ENCODE results near the gene SH3PXD2B. TPM values are rescaled to one million over a fixed set of nuclear protein-coding genes. Genes with fewer than 3 reads are reported as not detected.
A peak's percentile ranks its signal among the peaks of the same experiment; 100 is the strongest.

SH3PXD2B gene
- total RNA-seq (2014; rRNA removed) = 23.1 and 25.9 TPM in 2 replicates
- polyA plus RNA-seq (2012) = 36.7 TPM

DNA sequence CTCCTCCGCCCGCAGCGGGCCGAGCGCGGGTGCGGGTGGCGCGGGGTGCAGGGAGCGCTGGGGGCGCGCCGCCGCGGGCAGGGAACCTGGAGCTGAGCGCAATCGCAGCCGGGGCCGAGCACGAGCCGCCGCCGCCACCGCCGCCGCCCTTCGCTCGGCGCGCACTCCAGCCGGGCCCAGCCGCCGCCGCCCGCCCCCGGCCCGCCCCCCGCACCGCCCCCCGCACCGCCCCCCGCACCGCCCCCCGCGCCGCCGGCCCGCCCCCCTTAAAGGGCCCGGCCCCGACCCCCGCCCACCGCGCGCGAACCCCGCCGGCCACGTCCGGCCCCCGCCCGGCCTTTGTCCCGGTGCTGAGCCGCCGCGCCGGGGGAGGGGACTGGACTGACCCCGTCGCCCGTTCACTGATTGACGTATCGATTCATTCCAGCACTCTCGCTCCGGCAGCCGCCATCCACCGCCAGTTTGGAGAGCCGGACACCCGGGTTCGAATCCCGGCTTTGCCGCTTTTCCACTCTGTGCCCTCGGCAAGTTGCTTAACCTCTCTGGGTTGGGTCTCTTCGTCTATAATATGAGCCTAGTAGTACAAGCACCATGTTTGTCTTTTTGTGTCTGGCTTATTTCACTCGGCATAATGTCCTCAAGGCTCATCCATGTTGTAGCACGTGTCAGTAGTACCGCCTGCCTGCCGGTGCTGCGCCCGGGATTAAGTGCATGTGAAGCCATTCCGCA, at the start of gene SH3PXD2B:
Gene SH3PXD2B, minus strand, starts transcription at position 168 of the 729 bp plus-strand sequence. CDS start 173 bp downstream, outside the sequence.
- DNase-seq (ENCODE audit: low read depth) = peak; percentile 61

- no peak for DNase-seq (ENCODE audit: low read depth)
These were observed 48.6 kb upstream of the SH3PXD2B start for GRCh38 chr5:172502969-172503368.

DNA sequence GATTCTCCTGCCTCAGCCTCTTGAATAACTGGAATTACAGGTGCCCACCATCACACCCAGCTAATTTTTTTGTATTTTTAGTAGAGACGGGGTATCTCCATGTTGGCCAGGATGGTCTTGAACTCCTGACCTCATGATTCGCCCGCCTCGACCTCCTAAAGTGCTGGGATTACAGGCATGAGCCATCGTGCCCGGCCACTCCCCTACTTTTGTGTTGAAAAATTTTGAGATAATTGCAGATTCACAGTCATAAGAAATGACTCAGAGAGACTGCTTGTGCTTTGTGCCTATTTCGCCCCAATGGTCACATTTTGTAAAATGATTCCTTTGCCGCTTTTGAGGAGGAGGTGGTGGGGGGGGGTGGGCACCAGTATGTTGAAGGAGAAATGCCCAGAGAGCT, 48.1 kb upstream of the SH3PXD2B start:
- DNase-seq (ENCODE audit: low read depth) = no peak

- no peak for DNase-seq (ENCODE audit: low read depth)
These were observed 47.5 kb upstream of the SH3PXD2B start for GRCh38 chr5:172501708-172502320.

- DNase-seq (ENCODE audit: low read depth) = no peak
These were observed 45.0 kb upstream of the SH3PXD2B start for GRCh38 chr5:172499287-172499686.

- DNase-seq (ENCODE audit: low read depth) = no peak
These were observed 44.3 kb upstream of the SH3PXD2B start for GRCh38 chr5:172498431-172499129.

DNA sequence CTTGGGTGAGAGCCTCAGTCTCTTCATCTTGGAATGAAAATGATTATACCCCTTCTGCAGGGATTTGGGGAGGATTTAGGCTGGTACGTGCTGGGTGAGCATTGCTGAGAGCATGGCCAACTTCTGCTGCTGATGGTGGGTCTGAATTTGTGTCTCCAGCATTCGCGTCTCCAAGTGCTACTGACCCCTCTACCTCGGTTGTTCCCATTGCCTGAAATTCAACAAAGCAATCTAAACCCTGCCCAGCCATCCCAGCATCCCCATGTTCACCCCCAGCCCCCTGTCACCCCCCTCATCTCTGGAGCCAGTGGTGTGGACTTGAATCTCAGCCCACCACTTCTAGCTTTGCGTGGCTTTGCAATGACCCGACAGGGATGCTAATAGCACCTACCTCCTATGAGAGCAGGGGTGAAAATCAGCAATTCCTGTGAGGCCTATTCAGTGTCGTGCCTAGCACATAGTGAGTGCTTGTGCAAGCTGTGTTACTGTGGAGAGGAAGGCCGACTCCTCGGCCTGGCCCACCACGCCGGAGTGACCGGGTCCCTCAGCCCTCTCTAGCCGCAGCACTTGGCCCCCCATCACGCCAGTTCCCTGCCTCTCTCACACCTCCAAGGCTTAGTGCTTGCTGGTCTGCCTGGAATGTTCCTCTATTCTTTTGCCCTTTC, 43.4 kb upstream of the SH3PXD2B start:
- no peak for DNase-seq (ENCODE audit: low read depth)

DNA sequence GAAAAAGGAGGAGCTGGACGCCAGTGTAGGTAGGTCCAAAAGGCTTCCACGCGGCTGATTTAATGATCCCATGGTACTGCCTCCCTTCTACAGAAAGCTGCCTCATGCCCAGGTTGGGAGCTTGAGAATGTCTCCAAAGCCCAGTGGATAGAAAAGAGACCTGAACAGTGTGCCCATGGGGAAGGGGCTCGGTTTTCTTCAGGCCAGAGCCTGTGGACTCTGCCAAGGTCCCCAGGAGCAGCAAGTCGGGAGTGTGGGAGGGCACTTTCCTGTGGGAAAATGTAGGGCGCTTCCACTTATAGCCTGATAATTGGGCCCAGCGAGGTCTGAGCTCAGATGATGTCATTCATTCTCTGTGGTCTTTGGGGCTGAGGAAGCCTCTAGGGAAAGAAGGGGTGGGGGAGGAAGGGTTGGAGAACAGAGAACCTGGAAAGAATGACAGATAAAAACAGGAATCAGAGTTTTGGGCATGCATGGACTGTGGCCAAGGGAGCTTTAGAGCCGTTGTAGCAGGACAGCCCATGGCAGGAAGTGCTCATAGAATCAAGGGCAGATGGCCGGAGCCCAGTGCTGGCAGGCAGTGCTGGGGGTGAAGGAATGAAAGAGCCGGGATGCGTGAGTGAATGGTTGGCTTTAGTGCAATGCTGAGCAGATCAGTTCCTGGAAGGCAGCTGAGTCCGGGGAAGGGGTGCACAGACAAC, 42.5 kb upstream of the SH3PXD2B start:
- peak; percentile 21 for DNase-seq (ENCODE audit: low read depth)

DNA sequence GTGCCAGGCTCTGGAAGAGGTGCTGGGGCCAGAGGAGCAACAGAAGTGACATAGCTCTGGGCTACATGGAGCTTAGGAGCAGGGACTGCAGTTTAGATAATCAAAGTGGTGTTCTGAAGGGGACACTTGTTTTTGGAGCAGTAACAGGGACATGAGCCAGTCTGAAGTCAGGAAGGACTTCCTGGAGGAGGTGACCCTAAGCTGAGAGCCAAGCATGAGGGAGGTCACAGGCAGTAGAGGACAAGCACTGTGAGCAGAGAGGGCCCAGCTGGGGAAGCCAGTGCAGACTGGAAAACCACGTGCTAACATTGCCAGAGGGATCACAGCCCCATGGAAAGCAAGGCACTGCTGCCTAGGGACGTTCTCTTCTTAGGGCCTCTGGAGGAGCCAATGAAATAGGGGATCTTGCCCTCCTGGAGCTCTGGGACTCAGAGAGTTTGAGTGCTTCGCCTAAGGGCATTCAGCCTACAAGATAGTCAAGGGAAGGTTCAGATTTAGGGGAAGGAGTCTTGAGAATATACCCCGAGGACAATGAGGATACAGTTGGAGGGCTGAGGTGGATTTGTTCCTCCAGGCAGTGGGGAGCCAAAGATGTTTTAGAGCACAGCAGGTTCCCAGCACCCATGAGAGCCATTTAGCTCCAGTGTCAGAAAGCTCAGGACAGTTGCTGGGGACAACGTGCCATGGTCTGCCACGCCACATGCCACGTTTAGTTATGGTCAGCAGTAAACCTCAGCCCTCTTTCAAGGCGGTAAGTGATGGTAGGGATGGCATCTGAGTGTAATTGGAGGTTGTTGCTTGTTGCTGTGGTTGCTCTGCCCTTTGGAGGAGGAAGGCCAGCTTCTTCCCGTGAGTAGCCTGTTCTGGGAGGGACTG, 40.5 kb upstream of the SH3PXD2B start:
- no peak for DNase-seq (ENCODE audit: low read depth)

GRCh38 chr5:172493906-172494305, 39.6 kb upstream of the SH3PXD2B start:
- no peak for DNase-seq (ENCODE audit: low read depth)

DNA sequence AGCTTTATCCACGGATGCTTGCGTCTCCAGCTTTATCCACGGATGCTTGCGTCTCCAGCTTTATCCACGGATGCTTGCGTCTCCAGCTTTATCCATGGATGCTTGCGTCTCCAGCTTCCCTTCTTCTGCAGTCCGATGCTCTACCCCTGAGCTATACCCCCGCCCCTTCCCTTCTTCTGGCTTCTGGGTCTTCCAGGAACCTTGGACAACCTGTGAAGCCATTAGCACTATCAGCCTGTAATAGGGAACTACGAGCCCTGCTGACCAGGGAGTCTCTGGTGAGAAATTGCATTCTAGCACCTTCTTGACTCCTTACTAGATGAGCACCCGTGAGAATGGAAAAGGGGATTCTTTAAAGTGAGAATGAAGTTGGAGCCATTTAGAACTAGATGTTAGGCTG, 39.1 kb upstream of the SH3PXD2B start:
- DNase-seq (ENCODE audit: low read depth) = no peak

GRCh38 chr5:172493002-172493401, 38.7 kb upstream of the SH3PXD2B start:
- DNase-seq (ENCODE audit: low read depth) = no peak

DNA sequence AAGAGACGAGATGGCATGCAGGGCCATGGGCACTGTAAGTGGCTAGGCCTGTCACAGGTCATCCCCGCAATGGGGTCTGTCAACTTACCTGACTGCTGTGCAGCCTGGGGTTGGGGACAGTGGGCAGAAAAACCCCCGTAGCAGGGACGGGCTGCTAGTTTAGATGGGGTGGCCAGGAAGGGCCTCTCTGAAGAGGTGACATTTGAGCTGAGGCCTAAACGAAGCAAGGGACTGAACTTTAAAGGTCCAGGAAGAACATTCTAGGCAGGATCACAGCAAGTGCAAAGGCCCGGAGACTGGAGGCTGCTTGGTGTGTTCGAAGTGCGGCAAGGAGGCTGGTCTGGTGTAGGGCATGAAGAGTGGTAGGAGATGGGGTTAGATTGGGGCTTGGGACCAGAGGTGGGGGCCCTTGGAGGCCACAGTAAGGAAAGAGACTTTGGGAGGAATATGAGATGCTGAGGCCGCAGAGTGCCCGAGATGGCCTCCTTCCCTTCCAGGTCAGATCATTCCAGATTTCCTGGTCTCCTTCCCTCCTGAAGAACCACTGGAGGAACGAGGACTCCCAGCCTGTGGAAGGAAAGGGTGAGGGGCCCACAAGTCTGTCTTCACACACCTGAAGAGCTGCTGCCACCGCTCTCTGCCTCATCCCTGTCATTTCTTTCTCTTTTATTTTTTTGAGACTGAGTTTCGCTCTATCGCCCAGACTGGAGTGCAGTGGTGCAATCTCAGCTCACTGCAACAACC, 37.9 kb upstream of the SH3PXD2B start:
- DNase-seq (ENCODE audit: low read depth) = no peak

GRCh38 chr5:172491481-172491880, 37.2 kb upstream of the SH3PXD2B start:
- DNase-seq (ENCODE audit: low read depth) = no peak

- DNase-seq (ENCODE audit: low read depth) = peak; percentile 41
These were observed 36.5 kb upstream of the SH3PXD2B start for GRCh38 chr5:172490514-172491461.

GRCh38 chr5:172488221-172488620, 33.9 kb upstream of the SH3PXD2B start:
- no peak for DNase-seq (ENCODE audit: low read depth)

DNA sequence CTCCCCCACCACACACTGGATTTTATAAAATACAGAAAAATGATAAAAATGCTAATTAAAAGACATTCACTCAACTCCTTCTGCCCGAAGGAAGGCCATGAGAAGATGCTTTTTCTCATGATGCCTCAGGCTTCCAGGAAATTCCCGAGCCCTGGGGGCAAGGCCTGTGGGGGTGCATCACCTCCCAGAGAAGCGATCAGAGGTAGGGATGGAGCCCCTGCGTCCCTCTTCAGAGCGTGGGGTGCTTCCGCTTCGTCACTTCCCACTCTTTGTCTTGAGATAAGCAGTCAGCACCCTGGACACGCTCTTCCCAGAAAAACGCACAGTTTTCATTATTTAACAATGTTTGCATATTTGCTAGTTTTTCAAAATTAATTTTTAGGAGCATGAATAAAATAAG, 33.3 kb upstream of the SH3PXD2B start:
- no peak for DNase-seq (ENCODE audit: low read depth)

DNA sequence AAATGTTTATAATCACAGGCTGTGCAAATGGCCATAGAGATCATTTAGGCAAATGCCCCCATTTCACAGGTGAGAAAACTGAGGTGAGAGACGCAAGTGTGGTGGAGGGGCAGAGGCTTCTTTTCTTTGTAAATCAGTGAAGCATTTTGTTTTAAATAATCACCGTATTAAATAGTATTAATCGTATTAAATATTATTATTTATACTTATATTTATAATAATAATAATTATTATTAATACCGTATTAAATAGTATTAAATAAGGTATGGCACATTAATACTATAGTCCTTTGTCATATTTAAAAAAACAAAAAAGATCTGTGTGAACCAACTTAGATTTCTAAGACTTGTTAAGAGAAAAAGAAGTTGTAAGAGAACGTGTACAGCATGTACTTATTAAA, 32.6 kb upstream of the SH3PXD2B start:
- no peak for DNase-seq (ENCODE audit: low read depth)

- DNase-seq (ENCODE audit: low read depth) = no peak
These were observed 32.1 kb upstream of the SH3PXD2B start for GRCh38 chr5:172486451-172486850.

Measured in LHCN-M2 (cell line).